Neuronal stem cell (in vitro differentiated cells): ENCODE measurements around the gene CACNB4.

Source experiments
- DNase-seq: peaks from one replicate; pipeline ENCODE4 v3.0.0-alpha.2; 2013; ENCODE audit warnings: low spot score
- H2AFZ ChIP-seq: one replicate; pipeline ENCODE4 v1.6.1; 2013; ENCODE audit warnings: mild to moderate bottlenecking, low read length, inconsistent platforms
- H2AK5ac ChIP-seq: 2 replicates; pipeline ENCODE4 v1.6.1; 2013; ENCODE audit warnings: low read depth, mild to moderate bottlenecking, inconsistent platforms, low read length, moderate library complexity, mixed read lengths
- H2BK120ac ChIP-seq: 2 replicates; pipeline ENCODE4 v1.6.1; 2013; ENCODE audit warnings: low read depth, mild to moderate bottlenecking, inconsistent platforms, low read length, moderate library complexity, mixed read lengths
- H2BK12ac ChIP-seq: one replicate; pipeline ENCODE4 v1.6.1; 2013; ENCODE audit warnings: low read length, inconsistent platforms
- H2BK15ac ChIP-seq: 2 replicates; pipeline ENCODE4 v1.6.1; 2013; ENCODE audit warnings: mild to moderate bottlenecking, low read length, inconsistent platforms, mixed read lengths
- H2BK5ac ChIP-seq: one replicate; pipeline ENCODE4 v1.6.1; 2013; ENCODE audit warnings: inconsistent platforms, mild to moderate bottlenecking, low read length, moderate library complexity
- H3K14ac ChIP-seq: one replicate; pipeline ENCODE4 v1.6.1; 2013; ENCODE audit warnings: low read length, inconsistent platforms
- H3K18ac ChIP-seq: 2 replicates; pipeline ENCODE4 v1.6.1; 2013; ENCODE audit warnings: low read length, inconsistent platforms
- H3K23ac ChIP-seq: 2 replicates; pipeline ENCODE4 v1.6.1; 2013; ENCODE audit warnings: low read depth, mild to moderate bottlenecking, mixed read lengths, low read length, inconsistent platforms; ENCODE audit not compliant: poor library complexity
- H3K27ac ChIP-seq: replicated peaks from 3 replicates; pipeline ENCODE4 v1.5.1; 2013; ENCODE audit warnings: low read length, inconsistent platforms
- H3K27me3 ChIP-seq, 3 experiments: 2 replicates each; pipeline ENCODE4 v1.6.1; 2013; ENCODE audit warnings: low read length in 3 of 3, mild to moderate bottlenecking in 2 of 3, inconsistent platforms in 1 of 3, low read depth in 1 of 3, mixed read lengths in 1 of 3, moderate library complexity in 1 of 3; ENCODE audit not compliant: control insufficient read depth in 3 of 3, insufficient read depth in 3 of 3
- H3K36me3 ChIP-seq, 2 donors: replicated peaks in 1 of 2; 2 replicates each; pipeline ENCODE4 v1.6.1; 2013; ENCODE audit warnings: low read length in 2 of 2; ENCODE audit not compliant: control insufficient read depth in 2 of 2, insufficient read depth in 2 of 2
- H3K4ac ChIP-seq: 2 replicates; pipeline ENCODE4 v1.6.1; 2013; ENCODE audit warnings: inconsistent platforms, mild to moderate bottlenecking, low read length, moderate library complexity
- H3K4me1 ChIP-seq, 2 donors: 1 replicate in 1 of 2; 2 replicates in 1 of 2; pipeline ENCODE4 v1.6.1; 2013; ENCODE audit warnings: low read length in 2 of 2, low read depth in 1 of 2; ENCODE audit not compliant: control insufficient read depth in 2 of 2, insufficient read depth in 1 of 2
- H3K4me2 ChIP-seq: one replicate; pipeline ENCODE4 v1.6.1; 2013; ENCODE audit warnings: mild to moderate bottlenecking, low read length, inconsistent platforms; ENCODE audit not compliant: insufficient read depth, poor library complexity, severe bottlenecking
- H3K4me3 ChIP-seq, 2 donors: 2 replicates each; pipeline ENCODE4 v1.5.1; 2013; ENCODE audit warnings: low read length in 2 of 2, mild to moderate bottlenecking in 2 of 2, inconsistent platforms in 1 of 2, moderate library complexity in 1 of 2
- H3K79me1 ChIP-seq: one replicate; pipeline ENCODE4 v1.6.1; 2013; ENCODE audit warnings: low read depth, mild to moderate bottlenecking, inconsistent platforms, low read length, moderate library complexity
- H3K9ac ChIP-seq: one replicate; pipeline ENCODE4 v1.6.1; 2013; ENCODE audit warnings: mild to moderate bottlenecking, low read depth, low read length, inconsistent platforms; ENCODE audit not compliant: poor library complexity
- H3K9me3 ChIP-seq, 2 donors: replicated peaks in 1 of 2; 2 replicates each; pipeline versions ENCODE3 to v1.6.1; 2013; ENCODE audit warnings: low read length in 2 of 2, mild to moderate bottlenecking in 2 of 2, inconsistent platforms in 1 of 2, low read depth in 1 of 2, mixed read lengths in 1 of 2, moderate library complexity in 1 of 2; ENCODE audit not compliant: control insufficient read depth in 2 of 2, insufficient read depth in 1 of 2
- H4K8ac ChIP-seq: one replicate; pipeline ENCODE4 v1.6.1; 2013; ENCODE audit warnings: low read depth, mild to moderate bottlenecking, inconsistent platforms, low read length, moderate library complexity
- H4K91ac ChIP-seq: one replicate; pipeline ENCODE4 v1.6.1; 2013; ENCODE audit warnings: low read length, low read depth, mild to moderate bottlenecking, inconsistent platforms; ENCODE audit not compliant: poor library complexity
- WGBS, 2 donors: extraction: QIAGEN DNeasy Blood & Tissue Kit; methylation state at CpG; one replicate each; pipeline ENCODE4 v1.1.7; 2013; ENCODE audit warnings: missing lambda C conversion rate in 2 of 2, mixed read lengths in 1 of 2; ENCODE audit not compliant: insufficient read length in 2 of 2, insufficient replicate concordance in 1 of 2; ENCODE audit errors: extremely low coverage in 2 of 2; 5-methylcytosine and 5-hydroxymethylcytosine counted together

CACNB4 gene

DNA sequence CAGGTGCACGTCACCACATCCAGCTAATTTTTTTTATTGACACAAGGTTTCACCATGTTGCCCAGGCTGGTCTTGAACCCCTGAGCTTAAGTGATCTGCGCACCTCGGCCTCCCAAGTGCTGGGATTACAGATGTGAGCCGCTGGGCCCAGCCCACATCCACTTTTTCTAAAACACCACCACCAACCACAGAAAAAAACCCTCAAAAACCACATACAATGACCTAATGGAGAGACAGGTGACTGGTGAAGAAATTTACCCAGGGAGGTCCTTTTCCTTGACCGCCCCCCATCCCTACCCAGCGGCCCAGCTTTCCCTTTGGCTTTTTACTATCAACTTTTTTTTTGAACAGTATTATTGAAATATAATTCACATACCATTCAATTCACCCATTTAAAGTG, 47.9 kb downstream of the CACNB4 start:
- no peak overlapping the region for H3K4me2 ChIP-seq
- H4K8ac ChIP-seq = no peak overlapping the region
- H2BK12ac ChIP-seq = no peak overlapping the region
- H3K9me3 ChIP-seq = no peaks in the 10 kb centered on the region
- no peaks in the 10 kb centered on the region for H3K27me3 ChIP-seq
- H3K4me1 ChIP-seq = peaks cover 2 to 4% of the 10 kb centered on the region in 2 donors
- no peak overlapping the region for H3K9ac ChIP-seq
- H3K27ac ChIP-seq = no peak overlapping the region
- no peak overlapping the region for H3K4me3 ChIP-seq
- no peaks in the 10 kb centered on the region for H3K79me1 ChIP-seq
- no peak for DNase-seq
- no peak overlapping the region for H3K4ac ChIP-seq
- H2AFZ ChIP-seq = no peak overlapping the region
- no peak overlapping the region for H3K14ac ChIP-seq
- no peak overlapping the region for H2BK5ac ChIP-seq
- H3K23ac ChIP-seq = no peak overlapping the region
- H3K18ac ChIP-seq = no peak overlapping the region
- no peak overlapping the region for H2BK15ac ChIP-seq
- H2AK5ac ChIP-seq = no peak overlapping the region
- H4K91ac ChIP-seq = no peak overlapping the region
- H3K36me3 ChIP-seq = no peaks in the 10 kb centered on the region
- WGBS, 2 donors = no CpG with 5 or more reads among the region's 6 CpGs
- no peak overlapping the region for H2BK120ac ChIP-seq

DNA sequence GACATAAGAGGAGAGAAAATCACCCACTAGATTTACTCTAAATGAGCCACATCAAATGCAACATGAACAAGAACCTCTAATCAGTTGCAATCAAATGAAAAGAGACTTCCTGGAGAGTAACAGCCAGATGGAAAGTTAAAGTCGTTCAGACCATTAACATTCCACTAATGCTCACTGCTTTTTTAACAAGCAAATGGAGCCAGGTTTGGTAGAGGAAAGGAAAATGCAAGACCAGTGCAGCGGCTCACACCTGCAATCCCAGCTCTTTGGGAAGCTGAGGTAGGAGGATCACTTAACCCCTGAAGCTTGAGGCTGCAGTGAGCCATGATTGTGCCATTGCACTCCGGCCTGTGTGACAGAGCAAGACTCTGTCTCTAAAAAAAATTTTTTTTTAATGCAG, 48.5 kb downstream of the CACNB4 start:
- Histone ChIP-seq H2BK5ac (no peak overlapping the region), H2AFZ (no peak overlapping the region), H3K36me3 (no peaks in the 10 kb centered on the region), H3K23ac (no peak overlapping the region), H3K27me3 (no peaks in the 10 kb centered on the region), H3K79me1 (no peaks in the 10 kb centered on the region), H3K9me3 (no peaks in the 10 kb centered on the region), H4K8ac (no peak overlapping the region), H2BK15ac (no peak overlapping the region), H3K4me2 (no peak overlapping the region), H2AK5ac (no peak overlapping the region), H3K14ac (no peak overlapping the region), H3K4me1 (peaks cover 2 to 4% of the 10 kb centered on the region in 2 donors), H4K91ac (no peak overlapping the region), H3K27ac (no peak overlapping the region), H3K9ac (no peak overlapping the region), H3K4ac (no peak overlapping the region), H2BK12ac (no peak overlapping the region), H3K18ac (no peak overlapping the region), H2BK120ac (no peak overlapping the region), H3K4me3 (no peak overlapping the region)
- no peak for DNase-seq
- no CpG with 5 or more reads among the region's 3 CpGs for WGBS, 2 donors

DNA sequence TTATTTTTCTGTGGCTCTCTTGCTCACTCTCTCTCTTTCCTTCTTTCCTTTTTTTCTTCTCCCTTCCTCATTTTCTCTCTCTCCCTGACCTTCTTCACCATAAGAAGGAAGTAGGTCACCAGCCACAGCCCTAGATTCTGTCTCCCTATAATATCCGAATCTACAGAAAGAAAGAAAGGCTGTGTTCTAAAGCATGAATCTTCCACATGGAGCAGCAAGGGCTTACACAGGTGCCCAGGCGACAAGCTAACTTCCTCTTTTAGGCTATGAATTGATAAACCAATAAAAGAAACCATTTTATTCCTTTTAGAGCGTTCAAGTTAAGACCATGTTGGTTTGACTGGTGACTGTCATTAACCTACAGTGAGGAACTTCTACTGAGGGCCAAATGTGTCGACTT, 49.3 kb downstream of the CACNB4 start:
- no peak overlapping the region for H4K91ac ChIP-seq
- H3K36me3 ChIP-seq = no peaks in the 10 kb centered on the region
- H2AFZ ChIP-seq = no peak overlapping the region
- H3K4me2 ChIP-seq = no peak overlapping the region
- H2BK120ac ChIP-seq = no peak overlapping the region
- H3K27me3 ChIP-seq = no peaks in the 10 kb centered on the region
- no peaks in the 10 kb centered on the region for H3K79me1 ChIP-seq
- H2BK15ac ChIP-seq = no peak overlapping the region
- H3K23ac ChIP-seq = no peak overlapping the region
- no peak overlapping the region for H3K4ac ChIP-seq
- H3K18ac ChIP-seq = no peak overlapping the region
- H4K8ac ChIP-seq = no peak overlapping the region
- H2BK5ac ChIP-seq = no peak overlapping the region
- no peak overlapping the region for H3K27ac ChIP-seq
- WGBS, 2 donors = no CpG with 5 or more reads among the region's 4 CpGs
- no peak overlapping the region for H2AK5ac ChIP-seq
- no peak for DNase-seq
- no peak overlapping the region for H3K9ac ChIP-seq
- H3K9me3 ChIP-seq = no peaks in the 10 kb centered on the region
- H3K4me1 ChIP-seq = peaks cover 2 to 4% of the 10 kb centered on the region in 2 donors
- no peak overlapping the region for H3K14ac ChIP-seq
- no peak overlapping the region for H3K4me3 ChIP-seq
- H2BK12ac ChIP-seq = no peak overlapping the region

DNA sequence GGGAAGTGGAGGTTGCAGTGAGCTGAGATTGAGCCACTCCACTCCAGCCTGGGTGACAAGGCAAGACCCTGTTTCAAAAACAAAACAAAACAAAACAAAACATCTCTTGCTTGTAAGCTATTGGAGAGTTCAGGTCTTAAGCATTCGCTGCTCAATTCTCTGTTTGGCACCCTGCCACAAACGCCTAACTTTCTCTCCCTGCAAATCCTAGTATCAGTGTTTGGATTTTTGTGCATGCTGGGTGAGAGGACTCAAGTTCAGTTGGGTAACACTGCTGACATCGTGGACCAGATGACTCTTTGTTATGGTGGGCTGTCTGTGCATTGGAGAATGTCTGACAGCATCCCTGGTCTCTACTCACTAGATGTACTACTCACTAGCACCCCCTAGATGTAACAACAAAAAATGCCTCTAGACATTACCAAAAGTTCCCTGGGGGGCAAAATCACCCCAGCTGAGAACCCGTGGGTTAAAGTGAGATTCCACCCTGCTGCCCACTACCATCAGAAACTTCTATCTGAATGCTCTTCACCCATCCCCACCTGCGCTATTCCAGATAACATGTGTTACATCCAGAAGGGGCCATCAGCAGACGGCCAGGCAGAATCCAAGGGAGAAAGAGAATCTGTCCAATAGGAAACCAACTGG, 50.9 kb downstream of the CACNB4 start:
- H2BK12ac ChIP-seq = no peak overlapping the region
- H3K27ac ChIP-seq = no peak overlapping the region
- no peak overlapping the region for H2AK5ac ChIP-seq
- H3K9me3 ChIP-seq = no peaks in the 10 kb centered on the region
- H2BK15ac ChIP-seq = no peak overlapping the region
- H3K4me3 ChIP-seq = no peak overlapping the region
- H4K91ac ChIP-seq = no peak overlapping the region
- no peaks in the 10 kb centered on the region for H3K36me3 ChIP-seq
- DNase-seq = no peak
- H3K79me1 ChIP-seq = no peaks in the 10 kb centered on the region
- WGBS, 2 donors = no CpG with 5 or more reads among the region's 6 CpGs
- peaks cover 7 to 8% of the 10 kb centered on the region in 2 donors for H3K4me1 ChIP-seq
- no peak overlapping the region for H2BK5ac ChIP-seq
- H3K4me2 ChIP-seq = no peak overlapping the region
- H3K14ac ChIP-seq = no peak overlapping the region
- H3K9ac ChIP-seq = no peak overlapping the region
- H3K18ac ChIP-seq = no peak overlapping the region
- H3K27me3 ChIP-seq = no peaks in the 10 kb centered on the region
- no peak overlapping the region for H3K4ac ChIP-seq
- H4K8ac ChIP-seq = no peak overlapping the region
- H2BK120ac ChIP-seq = no peak overlapping the region
- H2AFZ ChIP-seq = no peak overlapping the region
- H3K23ac ChIP-seq = no peak overlapping the region
